Neuron (in vitro differentiated cells): ENCODE data around the gene SOX2.

Experiments used
- H2AFZ ChIP-seq: one replicate; pipeline ENCODE4 v1.6.1; 2013; ENCODE audit warnings: low read depth, mild to moderate bottlenecking, inconsistent platforms, low read length, moderate library complexity
- H3K27me3 ChIP-seq: one replicate; pipeline ENCODE4 v1.6.1; 2013; ENCODE audit warnings: low read length; ENCODE audit not compliant: insufficient read depth
- H3K36me3 ChIP-seq: one replicate; pipeline ENCODE4 v1.6.1; 2013; ENCODE audit warnings: low read length; ENCODE audit not compliant: insufficient read depth
- H3K4me1 ChIP-seq: one replicate; pipeline ENCODE4 v1.6.1; 2013; ENCODE audit warnings: low read length; ENCODE audit not compliant: insufficient read depth
- H3K4me3 ChIP-seq: 2 replicates; pipeline ENCODE4 v1.5.1; 2013; ENCODE audit warnings: mild to moderate bottlenecking, low read length, moderate library complexity
- H3K9me3 ChIP-seq: one replicate; pipeline ENCODE4 v1.6.1; 2013; ENCODE audit warnings: low read length

The SOX2 gene

GRCh38 chr3:181722766-181723425 is 11.2 kb downstream of the SOX2 start:
- Histone ChIP-seq H2AFZ (no peak overlapping the region), H3K4me3 (no peak overlapping the region), H3K27me3 (no peaks in the 10 kb centered on the region)

DNA sequence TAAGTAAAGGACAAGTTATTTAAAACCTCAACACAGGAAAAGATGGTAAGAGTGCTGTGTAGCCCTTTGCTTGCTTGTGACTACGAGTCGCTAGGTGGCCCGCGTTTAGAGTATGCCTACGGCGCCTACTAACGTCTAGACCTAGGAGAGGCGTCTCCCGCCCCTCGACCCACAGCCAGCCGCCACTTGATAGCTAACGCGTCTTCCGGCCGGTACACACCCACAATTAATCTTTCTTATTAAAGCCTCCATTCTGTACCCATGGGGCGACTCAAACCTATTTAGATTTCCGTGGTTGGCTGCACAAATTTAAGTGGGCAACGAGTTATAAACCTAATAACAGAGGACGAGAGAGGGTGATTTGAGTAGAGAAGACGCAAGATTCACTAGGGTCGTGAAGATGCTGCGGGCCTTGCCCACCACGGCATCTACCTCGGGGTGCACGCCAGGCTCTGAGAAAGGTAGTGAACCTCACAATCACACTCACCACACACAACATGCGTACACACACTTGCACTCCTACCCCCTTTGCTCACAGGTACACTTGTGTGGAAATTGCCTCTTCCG is 12.0 kb downstream of the SOX2 start:
- H3K27me3 ChIP-seq, result no peaks in the 10 kb centered on the region
- no peaks in the 10 kb centered on the region for H3K9me3 ChIP-seq
- peaks cover 98% of the 10 kb centered on the region for H3K4me1 ChIP-seq
- H2AFZ ChIP-seq, result no peak overlapping the region
- H3K36me3 ChIP-seq, result peaks cover 37% of the 10 kb centered on the region
- no peak overlapping the region for H3K4me3 ChIP-seq

More at GRCh38 chr3:181722766-181723425, 11.2 kb downstream of the SOX2 start:
- Histone ChIP-seq H3K36me3 (peaks cover 42% of the 10 kb centered on the region), H3K4me1 (peaks cover 97% of the 10 kb centered on the region), H3K9me3 (no peaks in the 10 kb centered on the region)

DNA sequence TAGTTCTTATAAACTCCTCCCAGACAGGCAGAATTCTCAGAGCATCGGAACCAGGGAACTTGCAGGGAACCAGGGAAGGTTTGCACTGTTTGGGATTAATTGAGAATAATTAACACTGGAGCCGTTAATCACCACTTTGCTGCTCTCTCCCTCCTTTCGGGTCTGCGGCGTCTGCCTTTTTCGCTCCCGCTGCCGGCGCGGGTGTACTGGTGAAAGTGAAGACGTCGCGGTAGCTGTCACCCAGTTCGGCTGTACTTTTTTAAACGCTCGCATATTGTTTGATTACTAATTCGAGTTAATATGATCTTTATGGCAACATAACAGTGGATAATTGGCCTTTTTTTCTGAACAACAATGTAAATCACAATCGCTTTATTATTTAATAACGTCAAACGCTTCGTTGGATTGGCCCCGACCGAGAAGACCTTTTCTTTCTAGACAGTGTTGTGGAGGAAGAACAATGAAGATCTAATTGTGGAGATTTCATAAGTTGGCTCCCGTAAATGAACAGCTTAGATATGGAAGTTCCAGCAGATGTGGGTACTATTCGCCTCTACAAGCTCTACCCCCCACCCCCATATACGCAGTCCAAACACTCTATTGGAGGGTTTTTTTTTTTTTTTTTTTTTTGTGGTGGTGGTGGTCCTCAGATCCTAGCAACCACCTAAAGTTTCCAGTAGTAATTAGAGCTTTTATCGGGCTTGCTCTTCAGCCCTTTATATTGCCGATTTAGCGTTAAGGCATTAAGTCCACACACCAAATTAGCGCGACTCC is 12.7 kb downstream of the SOX2 start:
- Histone ChIP-seq H3K9me3 (no peaks in the 10 kb centered on the region), H2AFZ (no peak overlapping the region), H3K4me3 (no peak overlapping the region), H3K36me3 (peaks cover 32% of the 10 kb centered on the region), H3K4me1 (peaks cover 98% of the 10 kb centered on the region), H3K27me3 (no peaks in the 10 kb centered on the region)

DNA sequence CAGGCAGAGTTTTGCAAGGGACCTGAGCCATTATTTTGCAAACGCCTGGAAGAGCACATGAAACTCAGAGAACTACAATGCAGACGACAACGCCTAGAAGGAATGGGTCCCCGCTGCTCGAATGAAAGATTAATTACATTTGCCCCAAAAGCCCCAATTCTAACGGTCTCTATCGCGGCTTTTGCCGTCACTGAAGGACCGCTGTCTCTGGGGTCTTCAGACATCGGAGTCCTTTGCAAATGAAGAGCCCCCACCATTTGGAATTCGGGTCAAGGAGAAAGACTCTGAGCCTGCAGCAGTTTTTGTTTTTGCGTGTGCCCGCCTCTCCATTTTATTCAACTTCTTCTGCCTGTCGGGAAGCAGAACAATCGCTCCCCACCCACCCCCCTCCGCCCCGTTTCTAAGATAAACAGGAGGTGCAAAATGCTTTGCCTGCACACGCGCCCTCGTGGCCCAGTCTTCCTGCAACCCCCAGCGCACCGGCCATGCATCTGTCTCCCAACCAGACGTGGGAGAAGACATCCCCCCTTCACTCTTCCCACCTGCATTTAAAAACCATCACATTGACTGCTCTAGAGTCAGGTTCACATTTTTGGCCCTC is 13.5 kb downstream of the SOX2 start:
- peaks cover 98% of the 10 kb centered on the region for H3K4me1 ChIP-seq
- H3K36me3 ChIP-seq, result peaks cover 25% of the 10 kb centered on the region
- H3K4me3 ChIP-seq, result peak overlapping the region; percentile 23
- no peak overlapping the region for H2AFZ ChIP-seq
- H3K9me3 ChIP-seq, result no peaks in the 10 kb centered on the region
- no peaks in the 10 kb centered on the region for H3K27me3 ChIP-seq

DNA sequence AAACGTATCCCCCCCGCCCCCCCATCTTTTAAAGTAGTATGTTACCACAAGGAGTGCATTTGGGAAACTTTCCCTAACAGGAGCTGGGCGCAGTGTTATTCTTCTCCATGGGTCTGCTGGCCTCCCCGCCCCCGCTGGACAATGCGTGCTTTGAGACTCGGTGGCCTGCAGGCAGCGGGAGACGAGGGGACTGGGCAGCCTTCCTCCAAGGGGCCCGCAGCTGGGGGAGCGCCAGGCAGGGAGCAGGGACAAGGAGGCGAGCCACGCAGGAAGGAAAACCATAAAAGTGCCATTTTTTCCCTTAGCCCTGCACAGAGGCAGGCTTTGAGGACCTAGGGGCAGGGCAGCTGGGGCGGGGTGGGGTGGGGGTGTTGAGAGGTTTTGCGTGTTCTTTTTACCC is 14.1 kb downstream of the SOX2 start:
- peaks cover 98% of the 10 kb centered on the region for H3K4me1 ChIP-seq
- no peak overlapping the region for H3K4me3 ChIP-seq

DNA sequence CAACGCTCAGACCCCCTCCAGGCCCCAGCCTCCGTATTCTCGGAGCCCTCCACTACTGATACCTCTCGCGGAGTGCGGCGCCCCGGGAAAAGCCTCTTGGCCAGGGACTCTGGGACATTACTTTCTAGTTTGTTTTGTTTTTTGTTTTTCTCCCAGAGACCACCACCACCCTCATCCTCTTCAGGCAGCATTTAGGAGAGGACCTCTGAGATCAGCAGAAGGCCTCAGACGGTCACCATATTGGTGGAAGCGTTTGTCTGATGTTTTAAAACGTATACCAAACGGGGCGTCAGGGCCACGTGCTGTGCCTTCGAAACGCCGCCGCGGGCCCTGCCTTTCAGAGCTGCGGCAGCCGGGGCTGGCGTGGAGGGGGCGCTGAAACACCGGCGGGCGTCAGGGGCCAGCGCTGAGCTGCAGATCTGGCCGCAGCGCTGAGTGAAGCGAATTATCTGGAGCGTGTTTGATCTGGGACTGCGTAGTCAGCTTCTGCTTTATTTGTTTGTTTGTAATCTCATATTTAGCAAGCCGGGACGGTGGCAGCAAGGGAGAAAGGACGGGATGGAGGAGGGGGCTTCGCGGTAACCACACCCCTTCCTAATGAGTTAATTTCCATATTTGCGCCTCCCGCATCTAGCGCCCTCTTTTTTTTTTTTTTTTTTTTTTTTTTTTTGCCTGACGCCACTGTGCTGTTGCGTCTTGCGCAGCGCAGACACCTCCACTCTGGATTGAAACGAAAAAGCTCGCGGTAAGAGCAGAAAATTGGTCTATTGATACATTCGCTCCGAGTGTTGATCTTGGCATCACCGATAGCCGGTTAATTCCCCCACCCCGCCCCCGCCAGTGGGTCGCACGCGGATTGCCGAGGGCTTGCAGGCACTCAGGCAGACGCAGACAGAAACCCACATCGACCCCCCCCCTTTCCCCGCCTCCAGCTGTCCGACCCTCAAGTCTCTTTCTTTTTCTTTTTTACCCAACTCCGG is 14.9 kb downstream of the SOX2 start:
- Histone ChIP-seq H3K36me3 (peaks cover 19% of the 10 kb centered on the region), H3K4me1 (peaks cover 97% of the 10 kb centered on the region), H3K9me3 (no peaks in the 10 kb centered on the region), H2AFZ (no peak overlapping the region), H3K27me3 (no peaks in the 10 kb centered on the region), H3K4me3 (peak overlapping the region; percentile 44)

More for the DNA sequence above, 14.1 kb downstream of the SOX2 start:
- Histone ChIP-seq H3K27me3 (no peaks in the 10 kb centered on the region), H3K9me3 (no peaks in the 10 kb centered on the region), H3K36me3 (peaks cover 21% of the 10 kb centered on the region), H2AFZ (no peak overlapping the region)

DNA sequence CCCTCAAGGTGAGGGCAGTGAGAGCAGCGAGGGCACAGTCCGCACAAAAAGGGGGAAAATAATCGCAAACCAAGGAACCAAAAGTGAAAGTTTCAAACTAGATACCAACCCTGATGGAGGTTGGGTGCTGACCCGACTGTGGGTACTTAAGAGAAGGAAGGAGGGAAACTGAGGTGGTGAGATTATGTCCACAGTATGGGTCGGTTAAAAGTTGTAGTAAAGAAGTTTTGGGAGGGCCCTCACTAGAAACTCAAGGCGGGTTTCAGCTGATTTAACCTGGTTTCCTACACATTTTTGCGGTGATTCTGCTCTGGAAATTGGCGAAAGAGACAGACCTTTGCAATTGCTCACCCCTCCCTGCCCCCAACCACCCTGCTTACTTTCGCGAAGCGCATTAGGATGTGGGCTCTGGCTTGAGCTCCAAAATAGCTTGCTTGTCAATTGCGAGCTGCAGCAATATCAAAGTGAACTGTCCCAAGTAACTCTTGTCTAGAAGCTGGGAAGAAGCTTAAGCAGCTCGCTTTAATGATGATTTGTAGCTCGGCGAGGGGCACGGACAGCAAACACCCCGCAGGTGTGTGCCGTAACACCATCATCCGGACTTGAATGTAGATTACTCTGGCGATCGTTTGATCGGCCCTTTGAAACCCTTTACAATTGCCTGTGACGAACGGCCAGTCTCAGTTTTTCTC is 15.8 kb downstream of the SOX2 start:
- H3K4me3 ChIP-seq, result peak overlapping the region; percentile 44
- H3K36me3 ChIP-seq, result peaks cover 22% of the 10 kb centered on the region
- H3K27me3 ChIP-seq, result no peaks in the 10 kb centered on the region
- no peaks in the 10 kb centered on the region for H3K9me3 ChIP-seq
- no peak overlapping the region for H2AFZ ChIP-seq
- H3K4me1 ChIP-seq, result peaks cover 93% of the 10 kb centered on the region

DNA sequence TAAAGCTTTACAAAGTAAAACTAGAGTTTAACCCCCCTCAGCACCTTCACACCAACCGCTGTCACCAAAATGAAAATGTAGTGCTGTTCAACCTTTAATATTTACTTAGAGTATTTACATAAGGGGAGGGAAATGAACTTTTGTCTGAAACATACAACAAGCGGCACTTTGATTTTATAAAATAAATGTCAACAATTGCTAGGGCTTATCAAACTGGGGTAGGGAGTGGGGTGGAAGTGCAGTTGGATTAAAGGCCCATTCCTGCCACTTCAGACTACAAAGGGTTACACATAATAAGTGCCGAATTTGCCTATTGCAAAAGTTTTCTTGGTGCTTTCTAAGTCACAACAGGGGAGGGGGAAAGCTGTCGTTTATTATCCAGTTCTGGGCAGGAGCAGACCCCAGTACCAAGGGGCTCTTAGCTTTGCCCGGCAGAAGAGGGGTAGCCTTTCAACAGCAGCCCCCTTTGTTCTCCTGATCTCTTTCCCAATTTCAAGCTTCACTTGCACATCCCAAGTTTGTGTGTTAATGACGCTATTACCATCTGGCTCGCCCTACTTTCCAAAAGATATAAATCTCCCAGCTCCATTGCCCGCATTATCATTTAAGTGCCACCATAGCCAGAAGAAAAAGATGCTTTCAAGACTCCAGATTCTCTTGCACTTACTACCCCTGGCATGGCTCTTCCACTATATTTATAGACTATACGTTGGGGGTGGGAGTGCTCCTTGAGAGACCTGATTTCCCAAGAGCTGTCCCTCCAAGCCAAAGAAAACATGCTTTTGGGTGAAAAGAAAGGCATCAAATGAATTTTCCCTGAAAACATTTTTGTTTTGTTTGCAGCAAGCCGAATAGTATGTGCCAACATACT is 17.0 kb downstream of the SOX2 start:
- no peaks in the 10 kb centered on the region for H3K9me3 ChIP-seq
- peaks cover 82% of the 10 kb centered on the region for H3K4me1 ChIP-seq
- H3K4me3 ChIP-seq, result peak overlapping the region; percentile 44
- no peaks in the 10 kb centered on the region for H3K27me3 ChIP-seq
- H3K36me3 ChIP-seq, result peaks cover 17% of the 10 kb centered on the region
- no peak overlapping the region for H2AFZ ChIP-seq

DNA sequence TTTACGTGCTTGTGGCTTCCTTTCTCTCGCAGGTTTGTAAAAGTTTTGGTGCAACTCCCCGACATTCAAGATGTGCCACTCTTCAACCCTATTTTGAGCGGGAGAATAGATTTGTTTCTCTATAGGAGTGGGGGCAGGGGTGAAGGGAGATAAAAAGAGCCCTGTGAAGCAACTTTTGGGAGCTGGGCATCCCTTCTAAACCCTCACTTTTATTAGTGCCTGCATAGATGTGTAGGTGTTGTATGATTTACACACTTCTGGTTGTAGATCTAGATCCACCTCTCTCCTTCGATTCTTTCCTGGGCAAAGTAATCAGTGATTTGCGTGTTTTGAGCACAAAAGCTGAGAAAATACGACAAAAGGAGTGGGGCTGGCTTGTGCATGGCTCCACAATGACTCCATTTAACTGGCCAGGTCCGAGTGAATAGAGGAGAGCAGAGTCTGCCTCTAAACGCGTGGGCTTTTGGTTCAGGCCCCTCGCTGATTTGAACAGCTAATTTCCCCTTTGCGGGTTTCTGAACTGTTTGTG is 17.7 kb downstream of the SOX2 start:
- peaks cover 12% of the 10 kb centered on the region for H3K36me3 ChIP-seq
- peaks cover 81% of the 10 kb centered on the region for H3K4me1 ChIP-seq
- no peaks in the 10 kb centered on the region for H3K27me3 ChIP-seq
- H3K9me3 ChIP-seq, result no peaks in the 10 kb centered on the region
- peak overlapping the region; percentile 44 for H3K4me3 ChIP-seq
- H2AFZ ChIP-seq, result no peak overlapping the region

DNA sequence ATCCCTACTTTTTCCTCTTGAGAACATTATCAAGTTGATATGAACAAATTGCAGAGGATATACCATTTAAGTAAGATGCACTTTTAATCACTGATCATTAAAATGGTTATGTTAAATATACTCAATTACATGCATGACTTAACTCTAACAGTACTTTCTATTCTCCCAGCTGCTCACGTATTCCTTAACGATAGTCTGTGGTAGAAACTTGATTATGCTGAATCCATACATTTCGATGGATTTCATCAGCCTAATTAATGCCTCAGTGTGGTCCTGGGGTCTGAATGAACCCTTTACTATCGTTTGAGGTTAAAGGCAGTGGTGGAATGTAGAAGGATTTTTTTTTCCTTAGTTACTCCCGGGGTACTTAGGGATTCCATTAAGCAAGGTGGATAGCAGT is 18.6 kb downstream of the SOX2 start:
- H3K4me1 ChIP-seq, result peaks cover 82% of the 10 kb centered on the region
- no peak overlapping the region for H2AFZ ChIP-seq
- H3K36me3 ChIP-seq, result peaks cover 12% of the 10 kb centered on the region
- H3K27me3 ChIP-seq, result no peaks in the 10 kb centered on the region
- H3K4me3 ChIP-seq, result no peak overlapping the region
- H3K9me3 ChIP-seq, result no peaks in the 10 kb centered on the region

DNA sequence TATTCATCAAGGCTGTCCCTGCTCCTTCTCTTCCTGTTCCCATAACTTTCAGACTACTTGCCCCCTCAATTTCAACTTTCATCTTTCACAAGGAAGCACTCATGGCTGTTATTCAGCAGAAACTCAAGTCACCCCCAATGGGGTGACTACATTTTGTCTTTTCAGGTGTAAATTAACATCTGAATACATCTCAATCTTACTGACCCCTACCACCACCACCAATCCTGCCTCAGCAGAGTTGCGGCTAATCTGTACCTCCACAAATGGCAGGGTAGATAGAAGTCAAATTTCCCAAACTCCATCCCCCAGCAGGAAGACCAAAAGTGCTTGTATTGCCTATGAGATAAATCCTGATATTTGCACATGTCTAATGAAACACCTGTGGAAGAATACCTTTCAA is 19.2 kb downstream of the SOX2 start:
- H3K27me3 ChIP-seq, result no peaks in the 10 kb centered on the region
- H2AFZ ChIP-seq, result no peak overlapping the region
- H3K4me3 ChIP-seq, result no peak overlapping the region
- no peaks in the 10 kb centered on the region for H3K9me3 ChIP-seq
- H3K4me1 ChIP-seq, result peaks cover 82% of the 10 kb centered on the region
- H3K36me3 ChIP-seq, result peaks cover 12% of the 10 kb centered on the region
